22Rv1 (cell line): Measurements from ENCODE around the gene TNFRSF1A.
A peak's percentile ranks its signal among the peaks of the same experiment; 100 is the strongest.

Source experiments
- H3K27ac ChIP-seq: fragments of 450-650 bp; 2 replicates; pipeline ENCODE4 v1.5.1; 2017
- ZFX ChIP-seq: fragments of 450-650 bp; IDR thresholded peaks from 2 replicates; pipeline ENCODE4 v1.6.1; 2017; ENCODE audit warnings: antibody characterized with exemption, borderline replicate concordance
- TF ChIP-seq, protein P1 (sequence below): fragments of 450-650 bp; IDR thresholded peaks from 2 replicates; pipeline ENCODE4 v1.5.1; 2017; ENCODE audit warnings: mild to moderate bottlenecking

The TNFRSF1A gene

DNA sequence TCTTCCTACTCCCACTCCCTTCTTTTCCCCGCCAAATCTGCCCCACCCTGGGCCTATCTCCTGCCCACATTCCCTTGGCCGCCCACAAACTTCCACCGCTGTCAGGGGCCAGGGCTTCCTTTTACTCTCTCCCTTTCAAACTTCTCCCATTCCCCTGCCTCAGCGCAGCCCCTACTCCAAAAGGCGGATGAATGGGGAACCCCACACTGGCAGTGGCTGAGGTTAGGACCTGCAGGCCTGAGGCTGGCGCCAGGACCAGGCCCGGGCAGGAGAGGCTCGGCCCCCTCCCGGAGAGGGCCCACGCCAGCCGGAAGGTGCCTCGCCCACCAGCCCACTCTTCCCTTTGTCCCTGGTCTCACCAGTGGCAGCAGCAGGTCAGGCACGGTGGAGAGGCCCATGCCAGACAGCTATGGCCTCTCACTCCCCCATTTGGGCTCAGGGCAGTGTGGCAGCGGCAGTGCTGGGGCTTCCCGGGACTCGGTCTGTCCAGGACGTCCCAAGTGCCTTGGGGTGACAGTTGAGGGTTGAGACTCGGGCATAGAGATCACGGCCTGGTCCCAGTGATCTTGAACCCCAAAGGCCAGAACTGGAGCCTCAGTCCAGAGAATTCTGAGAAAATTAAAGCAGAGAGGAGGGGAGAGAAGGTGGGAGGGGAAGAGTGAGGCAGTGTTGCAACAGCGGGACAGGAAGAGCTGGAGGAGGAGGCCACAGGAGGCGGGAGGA lies at the start of gene TNFRSF1A:
TSS of gene TNFRSF1A (minus strand) at position 660 of the 723 bp plus-strand sequence. CDS start at position 398, 262 bp downstream.
- TF ChIP-seq ZFX: peak; percentile 75; the same call in 1 of the 2 replicates
- TF ChIP-seq, protein P1, sequence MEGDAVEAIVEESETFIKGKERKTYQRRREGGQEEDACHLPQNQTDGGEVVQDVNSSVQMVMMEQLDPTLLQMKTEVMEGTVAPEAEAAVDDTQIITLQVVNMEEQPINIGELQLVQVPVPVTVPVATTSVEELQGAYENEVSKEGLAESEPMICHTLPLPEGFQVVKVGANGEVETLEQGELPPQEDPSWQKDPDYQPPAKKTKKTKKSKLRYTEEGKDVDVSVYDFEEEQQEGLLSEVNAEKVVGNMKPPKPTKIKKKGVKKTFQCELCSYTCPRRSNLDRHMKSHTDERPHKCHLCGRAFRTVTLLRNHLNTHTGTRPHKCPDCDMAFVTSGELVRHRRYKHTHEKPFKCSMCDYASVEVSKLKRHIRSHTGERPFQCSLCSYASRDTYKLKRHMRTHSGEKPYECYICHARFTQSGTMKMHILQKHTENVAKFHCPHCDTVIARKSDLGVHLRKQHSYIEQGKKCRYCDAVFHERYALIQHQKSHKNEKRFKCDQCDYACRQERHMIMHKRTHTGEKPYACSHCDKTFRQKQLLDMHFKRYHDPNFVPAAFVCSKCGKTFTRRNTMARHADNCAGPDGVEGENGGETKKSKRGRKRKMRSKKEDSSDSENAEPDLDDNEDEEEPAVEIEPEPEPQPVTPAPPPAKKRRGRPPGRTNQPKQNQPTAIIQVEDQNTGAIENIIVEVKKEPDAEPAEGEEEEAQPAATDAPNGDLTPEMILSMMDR: no peak

DNA sequence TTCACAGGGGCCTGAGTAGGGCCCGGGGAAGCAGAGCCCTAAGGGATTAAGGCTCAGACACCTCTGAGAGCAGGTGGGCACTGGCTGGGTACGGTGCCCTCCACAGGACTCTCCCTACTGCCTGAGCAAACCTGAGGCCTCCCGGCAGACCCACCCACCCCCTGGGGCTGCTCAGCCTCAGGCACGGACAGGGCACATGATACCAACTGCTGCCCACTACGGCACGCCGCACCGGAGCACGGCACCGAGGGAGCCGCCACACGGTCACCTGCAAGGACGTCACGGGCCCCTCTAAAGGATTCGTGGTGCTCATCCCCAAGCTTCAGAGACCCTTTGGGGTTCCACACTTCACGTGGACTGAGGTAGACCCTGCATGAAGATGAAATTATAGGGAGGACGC lies 49.1 kb upstream of the TNFRSF1A start:
- TF ChIP-seq, protein P1: no peak
- TF ChIP-seq ZFX: no peak
- H3K27ac ChIP-seq: peak overlapping the region; percentile 34; the same call in 1 of the 2 replicates

More for the DNA sequence above, at the start of gene TNFRSF1A:
- peak within 1 kb of the TSS; percentile 100 for H3K27ac ChIP-seq

DNA sequence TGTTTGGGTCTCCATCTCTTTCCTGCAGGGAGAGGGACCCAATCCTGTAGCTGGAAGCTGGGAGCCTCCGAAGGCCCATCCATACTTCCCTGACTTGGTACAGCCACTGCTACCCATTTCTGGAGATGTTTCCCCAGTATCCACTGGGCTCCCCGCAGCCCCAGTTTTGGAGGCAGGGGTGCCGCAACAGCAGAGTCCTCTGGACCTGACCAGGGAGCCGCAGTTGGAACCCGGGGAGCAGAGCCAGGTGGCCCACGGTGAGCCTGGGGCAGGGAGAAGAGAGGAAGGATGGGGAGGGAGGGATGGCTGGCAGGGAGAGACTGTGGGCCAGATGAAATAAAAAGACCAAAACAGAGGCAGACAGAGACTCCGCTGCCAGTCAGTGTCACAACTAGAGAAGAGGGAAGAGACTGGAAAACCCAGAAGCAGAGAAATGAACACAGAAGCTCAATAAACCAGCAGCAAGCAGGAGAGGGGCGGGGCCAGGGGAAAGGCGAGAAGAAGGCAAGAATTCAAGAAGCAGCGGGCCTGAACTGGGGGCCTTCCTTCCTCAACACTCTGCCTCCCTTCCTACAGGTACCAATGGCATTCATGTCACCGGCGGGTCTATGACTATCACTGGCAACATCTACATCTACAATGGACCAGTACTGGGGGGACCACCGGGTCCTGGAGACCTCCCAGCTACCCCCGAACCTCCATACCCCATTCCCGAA lies 48.4 kb upstream of the TNFRSF1A start:
- peak overlapping the region; percentile 33 for H3K27ac ChIP-seq
- TF ChIP-seq, protein P1: no peak
- no peak for TF ChIP-seq ZFX

DNA sequence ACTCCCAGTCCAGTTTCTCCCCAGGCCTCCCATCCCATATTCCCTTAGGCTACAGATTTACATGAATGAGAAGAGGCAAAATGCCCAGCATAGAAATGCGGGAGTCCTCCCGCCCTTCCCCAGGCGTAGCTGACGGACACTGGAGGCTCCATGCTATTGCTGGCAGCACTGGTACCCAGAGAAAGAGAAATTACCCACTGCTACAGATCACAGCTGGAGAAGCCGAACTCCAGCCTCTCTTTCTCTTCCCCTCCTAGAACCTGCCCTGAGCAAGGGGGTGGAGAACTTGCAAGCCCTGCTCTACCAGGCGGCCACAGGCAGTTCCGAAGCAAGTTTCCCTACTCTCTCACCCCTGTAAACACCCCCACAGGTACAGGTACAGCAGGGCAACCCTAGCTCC lies 45.7 kb upstream of the TNFRSF1A start:
- peak overlapping the region; percentile 33; the same call in 1 of the 2 replicates for H3K27ac ChIP-seq
- TF ChIP-seq, protein P1: no peak
- no peak for TF ChIP-seq ZFX

DNA sequence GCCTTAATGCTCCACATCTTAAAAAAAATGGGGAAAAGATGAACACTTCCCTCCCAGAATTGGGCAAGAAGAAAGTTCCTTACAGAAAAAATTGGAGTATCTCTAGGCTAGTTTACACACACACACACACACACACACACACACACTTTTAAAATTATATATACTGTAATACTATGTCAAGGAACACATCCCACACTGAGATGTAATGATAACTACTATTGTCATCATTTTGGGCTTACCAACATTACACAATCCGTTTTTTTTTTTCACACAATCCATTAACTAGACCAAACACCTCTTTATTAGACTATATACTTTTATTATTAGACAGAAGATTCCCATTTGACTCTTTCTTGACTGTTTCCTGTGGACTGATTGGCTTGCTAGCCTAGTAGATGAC lies 44.6 kb upstream of the TNFRSF1A start:
- peak overlapping the region; percentile 94; the same call in 1 of the 2 replicates for H3K27ac ChIP-seq
- TF ChIP-seq ZFX: no peak
- TF ChIP-seq, protein P1: no peak

DNA sequence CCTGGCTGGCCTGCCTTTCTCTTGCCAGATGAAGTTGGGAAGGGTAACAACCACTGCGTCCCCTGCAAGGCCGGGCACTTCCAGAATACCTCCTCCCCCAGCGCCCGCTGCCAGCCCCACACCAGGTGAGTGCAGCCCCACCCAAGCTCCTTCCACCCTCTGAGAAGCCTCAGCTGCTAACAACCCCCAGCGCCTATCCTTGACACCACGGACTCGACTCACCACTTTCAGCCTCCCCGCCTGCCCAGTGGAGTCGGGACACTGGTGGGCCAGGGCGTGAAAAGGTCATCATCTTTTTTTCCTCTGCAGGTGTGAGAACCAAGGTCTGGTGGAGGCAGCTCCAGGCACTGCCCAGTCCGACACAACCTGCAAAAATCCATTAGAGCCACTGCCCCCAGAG lies 44.2 kb upstream of the TNFRSF1A start:
- H3K27ac ChIP-seq: peak overlapping the region; percentile 94
- no peak for TF ChIP-seq ZFX
- TF ChIP-seq, protein P1: no peak
